Measurements from ENCODE around the gene ANKS1B.

DNA sequence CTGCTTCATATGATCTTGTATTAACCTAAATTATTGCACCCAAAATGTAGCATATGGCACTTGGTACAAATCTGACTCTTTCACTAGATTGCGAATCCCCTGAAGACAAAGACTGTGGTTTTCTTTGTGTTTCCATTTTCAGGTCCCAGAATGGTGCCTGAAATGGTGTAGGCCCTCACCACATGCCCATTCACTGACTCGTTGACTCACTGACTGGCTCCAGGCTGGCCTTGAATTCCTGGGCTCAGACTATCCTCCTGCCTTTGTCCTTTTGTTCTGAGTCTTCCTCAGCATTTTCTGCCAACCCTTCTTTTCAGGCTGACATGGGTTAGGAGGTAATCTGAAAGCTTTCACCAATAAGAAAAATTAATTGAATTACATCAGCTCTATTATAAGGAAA is 705.8 kb downstream of the ANKS1B start:
- TF ChIP-seq NFIC (IDR thresholded peaks at IDR 0.05) = no peak
- no peak for TF ChIP-seq YY1 (IDR thresholded peaks at IDR 0.05; ENCODE audit: low read depth)
- no peak for TF ChIP-seq FOXM1 (IDR thresholded peaks at IDR 0.05; ENCODE audit: borderline replicate concordance, low read depth)
- no peak for TF ChIP-seq MAX (IDR thresholded peaks at IDR 0.05)
- TF ChIP-seq TAF1 (IDR thresholded peaks at IDR 0.05; ENCODE audit: low read depth) = no peak
- TF ChIP-seq, protein P1, sequence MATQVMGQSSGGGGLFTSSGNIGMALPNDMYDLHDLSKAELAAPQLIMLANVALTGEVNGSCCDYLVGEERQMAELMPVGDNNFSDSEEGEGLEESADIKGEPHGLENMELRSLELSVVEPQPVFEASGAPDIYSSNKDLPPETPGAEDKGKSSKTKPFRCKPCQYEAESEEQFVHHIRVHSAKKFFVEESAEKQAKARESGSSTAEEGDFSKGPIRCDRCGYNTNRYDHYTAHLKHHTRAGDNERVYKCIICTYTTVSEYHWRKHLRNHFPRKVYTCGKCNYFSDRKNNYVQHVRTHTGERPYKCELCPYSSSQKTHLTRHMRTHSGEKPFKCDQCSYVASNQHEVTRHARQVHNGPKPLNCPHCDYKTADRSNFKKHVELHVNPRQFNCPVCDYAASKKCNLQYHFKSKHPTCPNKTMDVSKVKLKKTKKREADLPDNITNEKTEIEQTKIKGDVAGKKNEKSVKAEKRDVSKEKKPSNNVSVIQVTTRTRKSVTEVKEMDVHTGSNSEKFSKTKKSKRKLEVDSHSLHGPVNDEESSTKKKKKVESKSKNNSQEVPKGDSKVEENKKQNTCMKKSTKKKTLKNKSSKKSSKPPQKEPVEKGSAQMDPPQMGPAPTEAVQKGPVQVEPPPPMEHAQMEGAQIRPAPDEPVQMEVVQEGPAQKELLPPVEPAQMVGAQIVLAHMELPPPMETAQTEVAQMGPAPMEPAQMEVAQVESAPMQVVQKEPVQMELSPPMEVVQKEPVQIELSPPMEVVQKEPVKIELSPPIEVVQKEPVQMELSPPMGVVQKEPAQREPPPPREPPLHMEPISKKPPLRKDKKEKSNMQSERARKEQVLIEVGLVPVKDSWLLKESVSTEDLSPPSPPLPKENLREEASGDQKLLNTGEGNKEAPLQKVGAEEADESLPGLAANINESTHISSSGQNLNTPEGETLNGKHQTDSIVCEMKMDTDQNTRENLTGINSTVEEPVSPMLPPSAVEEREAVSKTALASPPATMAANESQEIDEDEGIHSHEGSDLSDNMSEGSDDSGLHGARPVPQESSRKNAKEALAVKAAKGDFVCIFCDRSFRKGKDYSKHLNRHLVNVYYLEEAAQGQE (IDR thresholded peaks at IDR 0.05; ENCODE audit: low read depth) = no peak
- no peak for TF ChIP-seq TEAD4 (IDR thresholded peaks at IDR 0.05)
- TF ChIP-seq EP300 (IDR thresholded peaks at IDR 0.05; ENCODE audit: borderline replicate concordance) = no peak
- TF ChIP-seq RAD21 (IDR thresholded peaks at IDR 0.05; ENCODE audit: low read depth) = no peak
- no peak for TF ChIP-seq CREB1 (IDR thresholded peaks at IDR 0.05; ENCODE audit: low read depth)
- TF ChIP-seq EGR1 (IDR thresholded peaks at IDR 0.05) = no peak
